ENCODE data around the gene MRPL12.

MRPL12 gene

DNA sequence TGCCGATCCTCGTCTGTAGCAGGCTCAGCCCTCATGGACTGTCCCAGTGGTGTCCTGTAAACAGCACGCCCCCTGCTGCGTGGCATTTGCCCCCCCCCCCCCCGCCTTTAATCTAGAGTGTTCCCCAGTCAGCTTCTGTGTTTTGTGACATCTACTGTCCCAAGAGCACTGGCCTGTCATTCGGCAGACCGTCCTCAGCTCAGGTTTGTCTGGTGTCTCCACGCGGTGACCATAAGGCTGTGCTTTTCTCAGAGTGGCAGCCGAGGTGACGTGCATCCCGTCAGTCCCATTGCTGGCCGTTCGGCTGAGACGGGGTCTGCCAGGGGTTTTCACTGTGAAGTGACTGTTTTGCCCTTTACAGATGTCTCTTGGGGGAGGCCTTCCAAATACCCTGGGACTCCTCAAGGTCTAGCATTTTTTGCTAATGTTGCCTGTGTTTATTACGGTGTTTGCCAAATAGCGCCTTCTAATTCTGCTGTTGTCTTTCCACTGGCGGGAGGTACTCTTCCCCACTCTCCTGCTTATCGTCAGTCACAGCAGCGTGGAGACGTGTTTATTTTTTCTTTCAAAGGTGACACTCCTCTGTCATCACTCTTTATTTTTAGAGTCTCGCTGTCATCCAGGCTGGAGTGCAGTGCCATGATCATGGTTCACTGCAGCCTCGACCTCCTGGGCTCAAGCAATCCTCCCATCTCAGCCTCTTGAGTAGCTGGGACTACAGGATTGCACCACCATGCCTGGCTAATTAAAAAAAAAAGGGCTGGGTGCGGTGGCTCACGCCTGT is 5.7 kb upstream of the MRPL12 start:
- ChIA-PET CTCF (interaction anchor here (0.6 to 1.3 kb wide), 3 partner anchors 22 to 340 kb away, joined by 3 to 6 read pairs (median 3); partner anchors contain the start of gene DCXR), POLR2A (interaction anchor here (1.5 to 2.9 kb wide), 5 partner anchors 12 to 28 kb away, joined by 3 to 25 read pairs (median 8); partner anchors contain the start of genes ARL16 and HGS)
- Histone ChIP-seq H3K4me1 (ENCODE audit: control insufficient read depth, insufficient read depth, low read length) (peaks cover 6% of the 10 kb centered on the region; the same call in 1 of the 2 replicates), H3K27ac (ENCODE audit: extremely low read depth, low read depth, low read length) (no peak overlapping the region), H3K4me3 (ENCODE audit: low read depth, low read length) (no peak overlapping the region), H3K36me3 (ENCODE audit: control insufficient read depth in 2 of 2, insufficient read depth in 1 of 2, low read length in 2 of 2) (peaks cover 38 to 95% of the 10 kb centered on the region in 2 experiments), H3K9me3 (ENCODE audit: control insufficient read depth, insufficient read depth, low read depth, low read length) (no peaks in the 10 kb centered on the region)
- TF ChIP-seq ZFP69B (tag by site-specific recombination; IDR thresholded peaks at IDR 0.05) = no peak; the same call in 1 of the 2 replicates
- peak; percentile 44; the same call in 1 of the 2 replicates for TF ChIP-seq KLF8 (tag by site-specific recombination; IDR thresholded peaks at IDR 0.05)
- TF ChIP-seq, protein P1, sequence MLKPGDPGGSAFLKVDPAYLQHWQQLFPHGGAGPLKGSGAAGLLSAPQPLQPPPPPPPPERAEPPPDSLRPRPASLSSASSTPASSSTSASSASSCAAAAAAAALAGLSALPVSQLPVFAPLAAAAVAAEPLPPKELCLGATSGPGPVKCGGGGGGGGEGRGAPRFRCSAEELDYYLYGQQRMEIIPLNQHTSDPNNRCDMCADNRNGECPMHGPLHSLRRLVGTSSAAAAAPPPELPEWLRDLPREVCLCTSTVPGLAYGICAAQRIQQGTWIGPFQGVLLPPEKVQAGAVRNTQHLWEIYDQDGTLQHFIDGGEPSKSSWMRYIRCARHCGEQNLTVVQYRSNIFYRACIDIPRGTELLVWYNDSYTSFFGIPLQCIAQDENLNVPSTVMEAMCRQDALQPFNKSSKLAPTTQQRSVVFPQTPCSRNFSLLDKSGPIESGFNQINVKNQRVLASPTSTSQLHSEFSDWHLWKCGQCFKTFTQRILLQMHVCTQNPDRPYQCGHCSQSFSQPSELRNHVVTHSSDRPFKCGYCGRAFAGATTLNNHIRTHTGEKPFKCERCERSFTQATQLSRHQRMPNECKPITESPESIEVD (tag by site-specific recombination; IDR thresholded peaks at IDR 0.05) = no peak
- TF ChIP-seq GFI1B (tag by site-specific recombination; IDR thresholded peaks at IDR 0.05) = no peak
- TF ChIP-seq, protein P2, sequence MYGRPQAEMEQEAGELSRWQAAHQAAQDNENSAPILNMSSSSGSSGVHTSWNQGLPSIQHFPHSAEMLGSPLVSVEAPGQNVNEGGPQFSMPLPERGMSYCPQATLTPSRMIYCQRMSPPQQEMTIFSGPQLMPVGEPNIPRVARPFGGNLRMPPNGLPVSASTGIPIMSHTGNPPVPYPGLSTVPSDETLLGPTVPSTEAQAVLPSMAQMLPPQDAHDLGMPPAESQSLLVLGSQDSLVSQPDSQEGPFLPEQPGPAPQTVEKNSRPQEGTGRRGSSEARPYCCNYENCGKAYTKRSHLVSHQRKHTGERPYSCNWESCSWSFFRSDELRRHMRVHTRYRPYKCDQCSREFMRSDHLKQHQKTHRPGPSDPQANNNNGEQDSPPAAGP (tag by site-specific recombination; IDR thresholded peaks at IDR 0.05) = peak; percentile 61; the same call in 1 of the 2 replicates
- TF ChIP-seq, protein P3, sequence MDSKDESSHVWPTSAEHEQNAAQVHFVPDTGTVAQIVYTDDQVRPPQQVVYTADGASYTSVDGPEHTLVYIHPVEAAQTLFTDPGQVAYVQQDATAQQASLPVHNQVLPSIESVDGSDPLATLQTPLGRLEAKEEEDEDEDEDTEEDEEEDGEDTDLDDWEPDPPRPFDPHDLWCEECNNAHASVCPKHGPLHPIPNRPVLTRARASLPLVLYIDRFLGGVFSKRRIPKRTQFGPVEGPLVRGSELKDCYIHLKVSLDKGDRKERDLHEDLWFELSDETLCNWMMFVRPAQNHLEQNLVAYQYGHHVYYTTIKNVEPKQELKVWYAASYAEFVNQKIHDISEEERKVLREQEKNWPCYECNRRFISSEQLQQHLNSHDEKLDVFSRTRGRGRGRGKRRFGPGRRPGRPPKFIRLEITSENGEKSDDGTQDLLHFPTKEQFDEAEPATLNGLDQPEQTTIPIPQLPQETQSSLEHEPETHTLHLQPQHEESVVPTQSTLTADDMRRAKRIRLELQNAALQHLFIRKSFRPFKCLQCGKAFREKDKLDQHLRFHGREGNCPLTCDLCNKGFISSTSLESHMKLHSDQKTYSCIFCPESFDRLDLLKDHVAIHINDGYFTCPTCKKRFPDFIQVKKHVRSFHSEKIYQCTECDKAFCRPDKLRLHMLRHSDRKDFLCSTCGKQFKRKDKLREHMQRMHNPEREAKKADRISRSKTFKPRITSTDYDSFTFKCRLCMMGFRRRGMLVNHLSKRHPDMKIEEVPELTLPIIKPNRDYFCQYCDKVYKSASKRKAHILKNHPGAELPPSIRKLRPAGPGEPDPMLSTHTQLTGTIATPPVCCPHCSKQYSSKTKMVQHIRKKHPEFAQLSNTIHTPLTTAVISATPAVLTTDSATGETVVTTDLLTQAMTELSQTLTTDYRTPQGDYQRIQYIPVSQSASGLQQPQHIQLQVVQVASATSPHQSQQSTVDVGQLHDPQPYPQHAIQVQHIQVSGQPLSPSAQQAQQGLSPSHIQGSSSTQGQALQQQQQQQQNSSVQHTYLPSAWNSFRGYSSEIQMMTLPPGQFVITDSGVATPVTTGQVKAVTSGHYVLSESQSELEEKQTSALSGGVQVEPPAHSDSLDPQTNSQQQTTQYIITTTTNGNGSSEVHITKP (tag by site-specific recombination; IDR thresholded peaks at IDR 0.05) = no peak
- TF ChIP-seq, protein P4, sequence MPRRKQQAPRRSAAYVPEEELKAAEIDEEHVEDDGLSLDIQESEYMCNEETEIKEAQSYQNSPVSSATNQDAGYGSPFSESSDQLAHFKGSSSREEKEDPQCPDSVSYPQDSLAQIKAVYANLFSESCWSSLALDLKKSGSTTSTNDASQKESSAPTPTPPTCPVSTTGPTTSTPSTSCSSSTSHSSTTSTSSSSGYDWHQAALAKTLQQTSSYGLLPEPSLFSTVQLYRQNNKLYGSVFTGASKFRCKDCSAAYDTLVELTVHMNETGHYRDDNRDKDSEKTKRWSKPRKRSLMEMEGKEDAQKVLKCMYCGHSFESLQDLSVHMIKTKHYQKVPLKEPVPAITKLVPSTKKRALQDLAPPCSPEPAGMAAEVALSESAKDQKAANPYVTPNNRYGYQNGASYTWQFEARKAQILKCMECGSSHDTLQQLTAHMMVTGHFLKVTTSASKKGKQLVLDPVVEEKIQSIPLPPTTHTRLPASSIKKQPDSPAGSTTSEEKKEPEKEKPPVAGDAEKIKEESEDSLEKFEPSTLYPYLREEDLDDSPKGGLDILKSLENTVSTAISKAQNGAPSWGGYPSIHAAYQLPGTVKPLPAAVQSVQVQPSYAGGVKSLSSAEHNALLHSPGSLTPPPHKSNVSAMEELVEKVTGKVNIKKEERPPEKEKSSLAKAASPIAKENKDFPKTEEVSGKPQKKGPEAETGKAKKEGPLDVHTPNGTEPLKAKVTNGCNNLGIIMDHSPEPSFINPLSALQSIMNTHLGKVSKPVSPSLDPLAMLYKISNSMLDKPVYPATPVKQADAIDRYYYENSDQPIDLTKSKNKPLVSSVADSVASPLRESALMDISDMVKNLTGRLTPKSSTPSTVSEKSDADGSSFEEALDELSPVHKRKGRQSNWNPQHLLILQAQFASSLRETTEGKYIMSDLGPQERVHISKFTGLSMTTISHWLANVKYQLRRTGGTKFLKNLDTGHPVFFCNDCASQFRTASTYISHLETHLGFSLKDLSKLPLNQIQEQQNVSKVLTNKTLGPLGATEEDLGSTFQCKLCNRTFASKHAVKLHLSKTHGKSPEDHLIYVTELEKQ (tag by site-specific recombination; IDR thresholded peaks at IDR 0.05; ENCODE audit: borderline replicate concordance) = 0 out of 2 replicates have a peak, but pooled peaks have one; percentile 38
- TF ChIP-seq ZNF629 (tag by site-specific recombination; IDR thresholded peaks at IDR 0.05) = peak; percentile 40; the same call in 1 of the 2 replicates
- TF ChIP-seq BCL11A (tag by site-specific recombination; IDR thresholded peaks at IDR 0.05; ENCODE audit: low read depth) = 0 out of 2 replicates have a peak, but pooled peaks have one; percentile 18
- TF ChIP-seq WT1 (tag by site-specific recombination; IDR thresholded peaks at IDR 0.05) = peak; percentile 91
- 0 out of 2 replicates have a peak, but pooled peaks have one; percentile 52 for TF ChIP-seq SP7 (tag by site-specific recombination; IDR thresholded peaks at IDR 0.05)
- no peak for TF ChIP-seq ZNF350 (tag by site-specific recombination; IDR thresholded peaks at IDR 0.05)
- TF ChIP-seq ZBTB17 (tag by site-specific recombination; IDR thresholded peaks at IDR 0.05) = 0 out of 2 replicates have a peak, but pooled peaks have one; percentile 15

Data from HEK293 (cell line).